Uterus (tissue), 4 donors: ENCODE results near the gene PHC3. TPM values are rescaled to one million over a fixed set of nuclear protein-coding genes. Genes with fewer than 3 reads are reported as not detected.

Experiments used
- DNase-seq, 2 donors: peaks; one replicate each; pipeline ENCODE4 v3.0.0-alpha.2; 2019 to 2020
- H3K27ac ChIP-seq, 2 donors: fragments of 200-600 bp; sonication (generic); 1 replicate in 1 of 2; 2 replicates in 1 of 2; pipeline ENCODE4 v1.5.1; 2016 to 2018
- H3K27me3 ChIP-seq, 2 donors: fragments of 200-600 bp; sonication (generic); one replicate each; pipeline ENCODE4 v1.5.1; 2018 to 2019; ENCODE audit warnings: control low read depth in 1 of 2
- H3K36me3 ChIP-seq, 2 donors: fragments of 200-600 bp; sonication (generic); one replicate each; pipeline ENCODE4 v1.5.1; 2019; ENCODE audit warnings: control low read depth in 1 of 2
- H3K4me1 ChIP-seq, 2 donors: fragments of 200-600 bp; sonication (generic); one replicate each; pipeline ENCODE4 v1.5.1; 2018 to 2019; ENCODE audit warnings: control low read depth in 1 of 2
- H3K4me3 ChIP-seq, 2 donors: fragments of 200-600 bp; sonication (generic); 1 replicate in 1 of 2; 2 replicates in 1 of 2; pipeline ENCODE4 v1.5.1; 2018 to 2019; ENCODE audit warnings: mild to moderate bottlenecking in 1 of 2
- H3K9me3 ChIP-seq, 2 donors: fragments of 200-600 bp; sonication (generic); one replicate each; pipeline ENCODE4 v1.5.1; 2019; ENCODE audit warnings: control low read depth in 1 of 2
- CTCF ChIP-seq, 4 experiments: fragments of 200-600 bp in 2 of 4; fragments of 450-650 bp in 2 of 4; sonication (generic) in 2 of 4; IDR thresholded peaks; one replicate each; pipeline ENCODE4 v1.5.1; 2016 to 2019; ENCODE audit warnings: antibody characterized with exemption in 4 of 4, mild to moderate bottlenecking in 2 of 4, moderate library complexity in 1 of 4
- POLR2A ChIP-seq, 2 donors: fragments of 450-650 bp; IDR thresholded peaks; one replicate each; pipeline ENCODE4 v1.6.1; 2016; ENCODE audit warnings: antibody characterized with exemption in 2 of 2, mild to moderate bottlenecking in 1 of 2, moderate library complexity in 1 of 2
- intact Hi-C: fragments of 100-400 bp; cut with DNase I; formaldehyde crosslinking; loops from one replicate; pipeline ENCODE4 v1.15.1; 2023; ENCODE audit warnings: low total_unique reads
- total RNA-seq, 4 donors: library from RNA; depleted of rRNA in 3 of 4; stranded (reverse); fragments of >200 nt in 3 of 4; gene quantifications; one replicate each; pipeline versions ENCODE4 v1.1.0 to v1.2.4, GENCODE V29; 2014 to 2023
- donor health status: DM: yes; HTN: yes; CAD: no.

PHC3 gene
- total RNA-seq, 4 donors from 2014 or later: 28.5 to 164 (median 87.1) TPM

DNA sequence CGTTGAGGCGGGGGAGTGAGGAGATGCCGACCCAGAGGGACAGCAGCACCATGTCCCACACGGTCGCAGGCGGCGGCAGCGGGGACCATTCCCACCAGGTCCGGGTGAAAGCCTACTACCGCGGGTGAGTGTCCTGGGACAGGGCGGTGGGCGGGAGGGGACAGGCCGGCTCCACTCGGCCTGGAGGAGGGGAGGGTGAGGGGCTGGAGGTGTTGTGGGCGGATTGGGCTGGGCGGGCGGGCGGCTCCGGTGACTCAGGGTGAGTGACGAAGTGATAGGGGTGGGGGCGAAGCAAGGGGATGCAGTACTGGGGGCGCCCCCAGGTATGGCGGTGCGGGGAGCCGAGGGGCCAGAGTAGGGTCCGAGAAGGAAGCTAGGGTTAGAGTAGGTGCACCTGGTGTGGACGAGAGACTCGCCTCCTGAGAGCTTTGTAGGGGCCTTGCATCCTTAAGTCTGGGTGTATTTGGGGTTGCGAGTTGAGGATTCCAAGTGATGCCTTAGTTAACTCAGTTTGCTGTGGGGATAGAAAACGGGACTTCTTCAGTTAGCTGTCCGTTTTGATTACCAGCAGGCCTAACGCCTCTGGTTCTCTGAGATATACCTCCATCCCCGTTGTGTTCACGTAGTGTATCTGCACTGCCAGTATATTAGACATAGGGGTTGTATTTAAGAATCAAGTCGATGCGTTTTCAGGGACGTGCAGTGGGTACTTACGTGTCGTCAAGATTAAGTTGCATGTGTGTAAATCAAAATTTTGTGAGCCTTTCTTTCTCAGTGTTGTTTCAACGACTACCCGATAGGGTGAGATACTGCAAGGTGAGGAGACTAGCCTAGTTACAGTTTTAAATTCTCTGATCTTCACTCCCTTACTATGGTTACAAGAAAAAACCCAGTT is 41.4 kb upstream of the PHC3 start:
- intact Hi-C loops: no loop called here
- H3K27ac ChIP-seq: peak overlapping the region; percentile 84 to 92
- peak in 1 of 2 donors; percentile 45 for DNase-seq
- no peaks in the 10 kb centered on the region for H3K36me3 ChIP-seq
- TF ChIP-seq POLR2A (IDR thresholded peaks at IDR 0.05) (no peak), CTCF (IDR thresholded peaks at IDR 0.05) (peak in 1 of 4 experiments; percentile 8)
- H3K4me3 ChIP-seq: peak overlapping the region; percentile 83 to 97
- no peaks in the 10 kb centered on the region for H3K9me3 ChIP-seq
- H3K27me3 ChIP-seq: no peaks in the 10 kb centered on the region
- H3K4me1 ChIP-seq: peaks cover 0 to 4% of the 10 kb centered on the region in 2 donors

DNA sequence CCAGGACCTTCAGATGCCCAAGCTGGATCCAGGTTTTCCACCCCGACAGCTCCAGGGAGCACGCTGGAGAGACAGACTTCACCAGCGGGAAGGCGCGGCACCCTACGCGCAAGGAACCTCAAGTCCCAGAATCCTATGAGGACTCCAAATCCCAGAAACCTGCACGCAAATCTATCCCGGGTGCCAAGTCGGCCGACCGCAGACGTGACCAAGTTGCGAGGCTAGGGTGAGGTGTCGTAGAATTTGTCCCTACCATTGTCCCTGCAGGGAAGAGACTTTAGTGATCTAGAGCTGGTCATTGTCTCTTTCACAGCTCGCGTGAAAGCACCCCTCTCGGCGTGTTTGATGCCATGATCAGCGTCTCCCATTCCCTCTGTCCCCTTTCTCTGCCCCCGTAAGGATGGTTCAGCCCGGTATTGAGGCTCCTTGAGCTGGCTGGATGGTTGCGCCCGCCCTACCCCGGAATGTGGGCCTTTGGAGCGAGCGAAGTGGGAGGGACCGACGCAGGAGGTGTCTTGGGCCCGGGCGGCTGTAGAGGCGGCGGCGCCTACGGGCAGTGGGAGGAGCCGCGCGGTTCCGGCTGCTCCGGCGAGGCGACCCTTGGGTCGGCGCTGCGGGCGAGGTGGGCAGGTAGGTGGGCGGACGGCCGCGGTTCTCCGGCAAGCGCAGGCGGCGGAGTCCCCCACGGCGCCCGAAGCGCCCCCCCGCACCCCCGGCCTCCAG is 40.6 kb upstream of the PHC3 start, which contains the start of gene PRKCI:
PRKCI (plus strand) TSS at position 501 of the 723 bp plus-strand sequence. CDS start 246 bp downstream, outside the sequence.
- peak within 1 kb of the TSS; percentile 84 to 92 for H3K27ac ChIP-seq
- no peaks in the 10 kb centered on the region for H3K36me3 ChIP-seq
- peak within 1 kb of the TSS; percentile 83 to 97 for H3K4me3 ChIP-seq
- H3K27me3 ChIP-seq: no peaks in the 10 kb centered on the region
- intact Hi-C loops: no loop called here
- DNase-seq: peak; percentile 94 to 96
- H3K4me1 ChIP-seq: peaks cover 0 to under 1% of the 10 kb centered on the region in 2 donors
- no peak for TF ChIP-seq CTCF (IDR thresholded peaks at IDR 0.05)
- TF ChIP-seq POLR2A (IDR thresholded peaks at IDR 0.05): peak; percentile 74 to 88
- no peaks in the 10 kb centered on the region for H3K9me3 ChIP-seq

- intact Hi-C loops: no loop called here
- Histone ChIP-seq H3K27me3 (no peaks in the 10 kb centered on the region), H3K27ac (no peak overlapping the region), H3K4me3 (no peak overlapping the region), H3K9me3 (no peaks in the 10 kb centered on the region), H3K36me3 (no peaks in the 10 kb centered on the region), H3K4me1 (no peaks in the 10 kb centered on the region)
- TF ChIP-seq CTCF (IDR thresholded peaks at IDR 0.05): no peak
- TF ChIP-seq POLR2A (IDR thresholded peaks at IDR 0.05): no peak
- no peak for DNase-seq
Observed at GRCh38 chr3:170220871-170221270, 39.3 kb upstream of the PHC3 start.

GRCh38 chr3:170219850-170220249 is 38.3 kb upstream of the PHC3 start:
- Histone ChIP-seq H3K36me3 (no peaks in the 10 kb centered on the region), H3K4me3 (no peak overlapping the region), H3K27me3 (no peaks in the 10 kb centered on the region), H3K9me3 (no peaks in the 10 kb centered on the region), H3K27ac (no peak overlapping the region), H3K4me1 (no peaks in the 10 kb centered on the region)
- intact Hi-C loops: no loop called here
- DNase-seq: no peak
- TF ChIP-seq POLR2A (IDR thresholded peaks at IDR 0.05): no peak
- no peak for TF ChIP-seq CTCF (IDR thresholded peaks at IDR 0.05)

DNA sequence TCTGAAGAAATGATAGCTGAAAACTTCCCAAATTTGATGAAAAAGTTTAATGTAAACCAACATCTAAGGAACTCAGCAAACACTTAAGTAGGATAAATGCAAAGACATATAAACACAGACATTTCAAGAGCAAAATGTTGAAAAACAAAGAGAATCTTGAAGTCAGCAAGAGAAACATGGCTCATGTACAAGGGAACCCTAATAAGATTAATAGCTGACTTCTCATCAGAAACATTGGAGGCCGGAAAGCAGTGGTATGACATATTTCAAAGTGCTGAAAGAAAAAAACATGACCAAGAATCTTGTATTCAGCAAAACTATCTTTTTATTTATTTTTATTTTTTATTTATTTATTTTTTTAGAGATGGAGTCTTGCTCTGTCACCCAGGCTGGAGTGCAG is 30.1 kb upstream of the PHC3 start:
- Histone ChIP-seq H3K36me3 (no peaks in the 10 kb centered on the region), H3K27ac (no peak overlapping the region), H3K9me3 (no peaks in the 10 kb centered on the region), H3K4me3 (no peak overlapping the region), H3K27me3 (no peaks in the 10 kb centered on the region), H3K4me1 (no peaks in the 10 kb centered on the region)
- intact Hi-C loops: no loop called here
- no peak for DNase-seq
- TF ChIP-seq POLR2A (IDR thresholded peaks at IDR 0.05) (no peak), CTCF (IDR thresholded peaks at IDR 0.05) (no peak)
